ENCODE measurements around the gene MUC3A. TPM values are rescaled to one million over a fixed set of nuclear protein-coding genes. Genes with fewer than 3 reads are reported as not detected.

The MUC3A gene, protein sequence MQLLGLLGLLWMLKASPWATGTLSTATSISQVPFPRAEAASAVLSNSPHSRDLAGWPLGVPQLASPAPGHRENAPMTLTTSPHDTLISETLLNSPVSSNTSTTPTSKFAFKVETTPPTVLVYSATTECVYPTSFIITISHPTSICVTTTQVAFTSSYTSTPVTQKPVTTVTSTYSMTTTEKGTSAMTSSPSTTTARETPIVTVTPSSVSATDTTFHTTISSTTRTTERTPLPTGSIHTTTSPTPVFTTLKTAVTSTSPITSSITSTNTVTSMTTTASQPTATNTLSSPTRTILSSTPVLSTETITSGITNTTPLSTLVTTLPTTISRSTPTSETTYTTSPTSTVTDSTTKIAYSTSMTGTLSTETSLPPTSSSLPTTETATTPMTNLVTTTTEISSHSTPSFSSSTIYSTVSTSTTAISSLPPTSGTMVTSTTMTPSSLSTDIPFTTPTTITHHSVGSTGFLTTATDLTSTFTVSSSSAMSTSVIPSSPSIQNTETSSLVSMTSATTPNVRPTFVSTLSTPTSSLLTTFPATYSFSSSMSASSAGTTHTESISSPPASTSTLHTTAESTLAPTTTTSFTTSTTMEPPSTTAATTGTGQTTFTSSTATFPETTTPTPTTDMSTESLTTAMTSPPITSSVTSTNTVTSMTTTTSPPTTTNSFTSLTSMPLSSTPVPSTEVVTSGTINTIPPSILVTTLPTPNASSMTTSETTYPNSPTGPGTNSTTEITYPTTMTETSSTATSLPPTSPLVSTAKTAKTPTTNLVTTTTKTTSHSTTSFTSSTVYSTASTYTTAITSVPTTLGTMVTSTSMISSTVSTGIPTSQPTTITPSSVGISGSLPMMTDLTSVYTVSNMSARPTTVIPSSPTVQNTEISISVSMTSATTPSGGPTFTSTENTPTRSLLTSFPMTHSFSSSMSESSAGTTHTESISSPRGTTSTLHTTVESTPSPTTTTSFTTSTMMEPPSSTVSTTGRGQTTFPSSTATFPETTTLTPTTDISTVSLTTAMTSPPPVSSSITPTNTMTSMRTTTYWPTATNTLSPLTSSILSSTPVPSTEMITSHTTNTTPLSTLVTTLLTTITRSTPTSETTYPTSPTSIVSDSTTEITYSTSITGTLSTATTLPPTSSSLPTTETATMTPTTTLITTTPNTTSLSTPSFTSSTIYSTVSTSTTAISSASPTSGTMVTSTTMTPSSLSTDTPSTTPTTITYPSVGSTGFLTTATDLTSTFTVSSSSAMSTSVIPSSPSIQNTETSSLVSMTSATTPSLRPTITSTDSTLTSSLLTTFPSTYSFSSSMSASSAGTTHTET (N-terminal part only)
- 10.0 to 17.6 TPM (median 16.9 TPM) in 5 replicates for total RNA-seq (2022; extraction: Qiagen RNA extraction; ENCODE audit: low read depth)

DNA sequence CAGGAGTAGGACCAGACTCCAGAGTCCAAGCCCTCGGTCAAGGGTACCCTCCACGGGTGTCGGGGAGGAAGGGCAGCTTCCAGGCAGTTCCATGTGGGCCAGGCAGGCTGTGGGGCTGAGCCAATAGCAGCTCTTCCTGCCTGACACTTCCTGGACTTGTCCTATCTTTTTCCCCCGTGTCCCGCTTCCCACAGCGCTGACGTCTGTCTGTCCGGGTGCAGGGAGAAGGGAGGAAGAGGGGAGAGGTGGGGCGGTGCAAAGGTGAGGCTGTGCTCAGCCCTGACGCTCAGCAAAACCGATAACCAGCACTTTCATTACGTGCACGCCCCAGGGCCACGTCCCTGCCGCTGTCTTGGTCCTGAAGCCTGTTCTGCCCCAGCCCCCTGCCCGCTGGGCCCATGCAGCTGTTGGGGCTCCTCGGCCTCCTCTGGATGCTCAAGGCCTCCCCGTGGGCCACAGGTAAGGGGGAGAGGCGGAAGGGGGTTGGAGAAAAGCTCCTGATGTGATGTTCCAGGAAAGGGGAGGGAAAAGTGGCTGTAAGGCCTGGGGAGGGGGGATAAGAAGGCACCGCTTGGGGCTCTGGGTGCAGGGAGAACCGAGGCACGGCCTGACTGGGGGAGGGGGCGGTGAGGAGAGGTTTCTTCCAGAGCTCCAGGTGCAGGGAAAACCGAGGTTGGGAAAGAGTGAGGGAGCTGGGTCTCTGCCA is at the start of gene MUC3A:
Gene MUC3A, plus strand, starts transcription at position 308 of the 706 bp plus-strand sequence. Its CDS starts 91 bp downstream, at position 399.

DNA sequence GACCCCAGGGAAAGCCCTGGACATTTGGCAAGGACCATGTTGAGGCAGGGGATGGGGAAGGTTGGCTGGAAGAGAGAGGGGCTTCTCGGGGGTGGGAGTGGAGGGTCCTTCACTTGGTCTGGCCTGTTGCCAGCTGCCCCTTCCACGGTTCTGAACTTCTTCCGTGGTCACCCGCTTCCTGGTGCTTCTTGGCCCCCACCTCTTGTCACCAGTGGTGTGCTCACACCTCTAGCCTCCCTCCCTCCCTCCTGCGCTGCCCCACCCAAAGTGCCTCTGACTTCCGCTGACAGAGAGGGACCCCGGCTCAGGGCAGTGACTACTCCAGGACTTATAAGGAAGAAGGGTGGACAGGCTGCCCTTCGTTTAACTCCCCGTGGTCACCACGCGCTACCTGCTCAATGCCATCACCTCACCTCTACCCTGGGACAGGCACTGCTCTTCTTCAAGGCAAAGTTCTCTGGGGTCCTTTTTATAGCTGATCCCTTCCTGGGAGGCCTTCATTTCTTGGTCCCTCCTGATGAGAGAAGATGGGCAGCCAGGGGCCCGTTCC is 19.8 kb downstream of the MUC3A start, which contains the start of gene MUC12:
Gene MUC12, plus strand, starts transcription at position 500 of the 550 bp plus-strand sequence. CDS start 58 bp downstream, outside the sequence.

Other genes with a start within 250 kb of the MUC3A start
- gene POP7, start 243.4 kb upstream of the MUC3A start, total RNA-seq (2022; extraction: Qiagen RNA extraction; ENCODE audit: low read depth): 77.8 to 102 TPM (median 101 TPM) in 5 replicates
- 0.07 to 0.23 TPM in 2 of 5 replicates, not detected in the others for gene EPO, start 229.1 kb upstream of the MUC3A start, total RNA-seq (2022; extraction: Qiagen RNA extraction; ENCODE audit: low read depth)
- gene ZAN, start 215.9 kb upstream of the MUC3A start, total RNA-seq (2022; extraction: Qiagen RNA extraction; ENCODE audit: low read depth): not detected in 5 replicates
- 36.4 to 45.6 TPM (median 43.7 TPM) in 5 replicates for gene EPHB4, start 122.0 kb upstream of the MUC3A start, total RNA-seq (2022; extraction: Qiagen RNA extraction; ENCODE audit: low read depth)
- 11.0 to 15.9 TPM (median 13.4 TPM) in 5 replicates for gene SLC12A9, start 96.8 kb upstream of the MUC3A start, total RNA-seq (2022; extraction: Qiagen RNA extraction; ENCODE audit: low read depth)
- 40.0 to 57.6 TPM (median 56.1 TPM) in 5 replicates for gene TRIP6, start 82.1 kb upstream of the MUC3A start, total RNA-seq (2022; extraction: Qiagen RNA extraction; ENCODE audit: low read depth)
- gene SRRT, start 74.4 kb upstream of the MUC3A start, total RNA-seq (2022; extraction: Qiagen RNA extraction; ENCODE audit: low read depth): 117 to 160 TPM (median 136 TPM) in 5 replicates
- gene UFSP1, start 59.8 kb upstream of the MUC3A start, total RNA-seq (2022; extraction: Qiagen RNA extraction; ENCODE audit: low read depth): 3.5 to 7.4 TPM (median 5.7 TPM) in 5 replicates
- gene ACHE, start 53.6 kb upstream of the MUC3A start, total RNA-seq (2022; extraction: Qiagen RNA extraction; ENCODE audit: low read depth): 1.4 to 2.5 TPM (median 2.2 TPM) in 5 replicates
- gene MUC12, start 20.0 kb downstream of the MUC3A start, total RNA-seq (2022; extraction: Qiagen RNA extraction; ENCODE audit: low read depth): 11.2 to 21.5 TPM (median 18.6 TPM) in 5 replicates
- gene MUC17, start 70.5 kb downstream of the MUC3A start, total RNA-seq (2022; extraction: Qiagen RNA extraction; ENCODE audit: low read depth): 0.02 to 0.29 TPM (median 0.21 TPM) in 5 replicates
- gene TRIM56, start 135.9 kb downstream of the MUC3A start, total RNA-seq (2022; extraction: Qiagen RNA extraction; ENCODE audit: low read depth): 8.8 to 12.1 TPM (median 10.8 TPM) in 5 replicates
- 868 to 1,053 TPM (median 898 TPM) in 5 replicates for gene SERPINE1, start 177.6 kb downstream of the MUC3A start, total RNA-seq (2022; extraction: Qiagen RNA extraction; ENCODE audit: low read depth)
- gene AP1S1, start 204.9 kb downstream of the MUC3A start, total RNA-seq (2022; extraction: Qiagen RNA extraction; ENCODE audit: low read depth): 132 to 142 TPM (median 140 TPM) in 5 replicates
- gene VGF, start 216.0 kb downstream of the MUC3A start, total RNA-seq (2022; extraction: Qiagen RNA extraction; ENCODE audit: low read depth): 7.8 to 20.9 TPM (median 15.1 TPM) in 5 replicates
- 0.06 to 0.15 TPM (median 0.14 TPM) in 5 replicates for gene NAT16, start 230.8 kb downstream of the MUC3A start, total RNA-seq (2022; extraction: Qiagen RNA extraction; ENCODE audit: low read depth)